Suprapubic skin (tissue), 3 donors: ENCODE results near the gene RPRD2.

Experiments used
- CTCF ChIP-seq, 2 donors: fragments of 200-600 bp in 1 of 2; fragments of 450-650 bp in 1 of 2; sonication (generic) in 1 of 2; IDR thresholded peaks; one replicate each; pipeline ENCODE4 v1.5.1; 2016 to 2019; ENCODE audit warnings: antibody characterized with exemption in 2 of 2, mild to moderate bottlenecking in 1 of 2, moderate library complexity in 1 of 2
- POLR2A ChIP-seq, 2 donors: fragments of 450-650 bp; IDR thresholded peaks; one replicate each; pipeline ENCODE4 v1.6.1; 2017; ENCODE audit warnings: antibody characterized with exemption in 2 of 2, mild to moderate bottlenecking in 2 of 2, moderate library complexity in 2 of 2

DNA sequence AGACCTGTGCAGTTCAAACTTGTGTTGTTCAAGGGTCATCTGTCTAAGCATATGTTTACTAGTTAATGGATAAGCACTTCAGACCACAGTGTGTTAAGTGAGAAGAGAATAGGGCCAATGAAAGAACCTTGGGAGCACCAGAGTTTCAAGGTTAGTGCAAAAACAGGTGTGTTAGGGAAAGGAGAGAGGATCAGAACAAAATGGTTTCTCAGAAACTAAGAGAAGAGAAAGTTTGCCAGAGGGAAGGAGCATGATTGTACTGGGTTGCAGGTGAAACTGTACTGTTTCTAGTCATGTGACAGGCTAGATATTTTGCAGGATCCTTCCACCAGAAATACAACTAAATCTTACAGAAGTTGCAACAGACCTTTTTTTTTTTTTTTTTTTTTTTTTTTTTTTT, 23.3 kb downstream of the RPRD2 start:
- no peak for TF ChIP-seq CTCF (IDR thresholded peaks at IDR 0.05)
- no peak for TF ChIP-seq POLR2A (IDR thresholded peaks at IDR 0.05)
